A549 (cell line): ENCODE data around the gene SBF2.

ENCODE experiments used
- BHLHE40 ChIP-seq: IDR thresholded peaks from 2 replicates; pipeline ENCODE4 v1.6.1; 2012; ENCODE audit warnings: low read depth, low read length, inconsistent platforms
- CTCF ChIP-seq: fragments of >200 bp; sonication (Bioruptor Twin); formaldehyde crosslinking; IDR thresholded peaks from 3 replicates; pipeline ENCODE4 v1.5.1; 2016
- MAZ ChIP-seq: fragments of 150-350 bp; IDR thresholded peaks from 2 replicates; pipeline ENCODE4 v1.6.1; 2014; ENCODE audit warnings: antibody characterized with exemption, low read depth, low read length, borderline replicate concordance
- POLR2A ChIP-seq: IDR thresholded peaks from 2 replicates; pipeline ENCODE4 v1.6.1; 2012; ENCODE audit warnings: mild to moderate bottlenecking, low read length
- RNF2 ChIP-seq: fragments of 200-600 bp; sonication (generic); IDR thresholded peaks from 2 replicates; pipeline ENCODE4 v1.6.1; 2016; ENCODE audit warnings: low read depth, mild to moderate bottlenecking, antibody characterized with exemption, moderate library complexity, borderline replicate concordance
- TFCP2L1 ChIP-seq: fragments of 250-450 bp; sonication (Bioruptor Pico); IDR thresholded peaks from 2 replicates; pipeline ENCODE4 v1.5.0; 2021; ENCODE audit warnings: mild to moderate bottlenecking
- TP53 ChIP-seq: fragments of 250-450 bp; sonication (Bioruptor Pico); IDR thresholded peaks from 2 replicates; pipeline ENCODE4 v1.5.0; 2021; ENCODE audit warnings: mild to moderate bottlenecking, moderate library complexity
- USF2 ChIP-seq: fragments of 450-650 bp; IDR thresholded peaks from 2 replicates; pipeline ENCODE4 v1.6.1; 2014; ENCODE audit warnings: antibody characterized with exemption
- ZNF302 ChIP-seq: fragments of 250-450 bp; sonication (Bioruptor Pico); IDR thresholded peaks from 2 replicates; pipeline ENCODE4 v1.9.0; 2021; ENCODE audit warnings: inconsistent platforms, mild to moderate bottlenecking, moderate library complexity

GRCh38 chr11:10301656-10302358 lies 7.8 kb upstream of the SBF2 start:
- TF ChIP-seq POLR2A = no peak
- TF ChIP-seq RNF2 = no peak
- no peak for TF ChIP-seq CTCF
- TF ChIP-seq TFCP2L1 (CRISPR knock-in tag) = no peak
- no peak for TF ChIP-seq ZNF302 (CRISPR knock-in tag)
- TF ChIP-seq TP53 = no peak
- TF ChIP-seq BHLHE40 = no peak
- TF ChIP-seq MAZ = no peak
- TF ChIP-seq USF2 = no peak
